GM18517 (cell line): ENCODE data around the gene C2CD4B.

Experiments
- ATAC-seq: cut with Tn5 transposase; IDR thresholded peaks from one replicate; pipeline ENCODE4 v1.9.1; 2021; ENCODE audit warnings: mild to moderate bottlenecking, moderate library complexity; ENCODE audit not compliant: unreplicated experiment

Gene C2CD4B

GRCh38 chr15:62165104-62165792, at the start of gene C2CD4B:
Gene C2CD4B, minus strand, starts transcription at chr15:62165285. Its CDS starts 301 bp downstream, at chr15:62164984.
- no peak for ATAC-seq

- no peak for ATAC-seq
These were observed 47.7 kb upstream of the C2CD4B start for GRCh38 chr15:62212741-62213140.

- no peak for ATAC-seq
These were observed 46.3 kb upstream of the C2CD4B start for GRCh38 chr15:62211348-62211747.

- ATAC-seq, result no peak
These were observed 44.7 kb upstream of the C2CD4B start for GRCh38 chr15:62209821-62210220.

GRCh38 chr15:62209322-62209721, 44.2 kb upstream of the C2CD4B start:
- ATAC-seq, result no peak

- no peak for ATAC-seq
These were observed 43.8 kb upstream of the C2CD4B start for GRCh38 chr15:62208884-62209283.

- no peak for ATAC-seq
These were observed 43.3 kb upstream of the C2CD4B start for GRCh38 chr15:62208367-62208766.

GRCh38 chr15:62190675-62191074, 25.6 kb upstream of the C2CD4B start:
- ATAC-seq, result no peak

GRCh38 chr15:62190274-62190673, 25.2 kb upstream of the C2CD4B start:
- no peak for ATAC-seq

GRCh38 chr15:62188744-62189143, 23.7 kb upstream of the C2CD4B start:
- ATAC-seq, result no peak

GRCh38 chr15:62187910-62188309, 22.8 kb upstream of the C2CD4B start:
- no peak for ATAC-seq

- no peak for ATAC-seq
These were observed 22.3 kb upstream of the C2CD4B start for GRCh38 chr15:62187425-62187824.

GRCh38 chr15:62186578-62186977, 21.5 kb upstream of the C2CD4B start:
- ATAC-seq, result no peak

- no peak for ATAC-seq
These were observed 18.0 kb upstream of the C2CD4B start for GRCh38 chr15:62183130-62183529.

GRCh38 chr15:62173215-62173614, 8.1 kb upstream of the C2CD4B start:
- ATAC-seq, result no peak

- ATAC-seq, result no peak
These were observed 6.8 kb upstream of the C2CD4B start for GRCh38 chr15:62171882-62172281.

- ATAC-seq, result no peak
These were observed 799 bp upstream of the C2CD4B start for GRCh38 chr15:62165793-62166375.

GRCh38 chr15:62164396-62165103, 535 bp downstream of the C2CD4B start:
- ATAC-seq, result no peak

- no peak for ATAC-seq
These were observed 1.1 kb downstream of the C2CD4B start for GRCh38 chr15:62164014-62164395.

GRCh38 chr15:62163397-62164013, 1.6 kb downstream of the C2CD4B start:
- no peak for ATAC-seq

- no peak for ATAC-seq
These were observed 11.9 kb downstream of the C2CD4B start for GRCh38 chr15:62153228-62153627.

GRCh38 chr15:62150445-62150844, 14.6 kb downstream of the C2CD4B start:
- ATAC-seq, result no peak
